Measurements from ENCODE around the gene ZNF622. TPM values are rescaled to one million over a fixed set of nuclear protein-coding genes. Genes with fewer than 3 reads are reported as not detected.
"Not testable (repeated sequence)": the region's sequence is repeated elsewhere in the genome, so short reads cannot be mapped to it uniquely, and the experiment has no call there.

Gene ZNF622
- total RNA-seq, 1 experiment from 2014 or later = 35.3 TPM

DNA sequence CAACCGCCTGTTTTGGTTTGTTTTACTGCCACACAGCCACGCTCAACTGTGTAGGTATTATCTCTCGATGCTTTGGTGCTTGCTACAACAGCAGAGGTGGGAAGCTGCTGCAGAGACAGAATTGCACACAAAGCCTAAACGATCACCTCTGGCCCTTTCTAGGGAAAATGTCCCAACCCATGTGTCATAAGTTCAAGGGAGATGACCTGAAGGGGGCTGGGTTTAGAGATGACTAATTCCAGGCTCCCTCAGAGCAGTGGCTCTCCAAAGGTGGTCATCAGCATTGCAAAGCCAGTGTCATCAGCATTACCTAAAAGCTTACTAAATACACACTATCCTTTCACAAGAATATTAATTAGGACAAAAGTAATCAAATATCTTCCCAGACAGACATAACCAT, 10.9 kb downstream of the ZNF622 start:
- in situ Hi-C loops (cut with HindIII; ENCODE audit: low pct_unique_long_range_greater_than_20kb, low sequenced_read_pairs) = no loop called here
- no peak for DNase-seq (ENCODE audit: low read depth)

GRCh38 chr5:16453609-16454008, 12.0 kb downstream of the ZNF622 start:
- no peak for DNase-seq (ENCODE audit: low read depth)
- in situ Hi-C loops (cut with HindIII; ENCODE audit: low pct_unique_long_range_greater_than_20kb, low sequenced_read_pairs) = no loop called here

- no peak for DNase-seq (ENCODE audit: low read depth)
- in situ Hi-C loops (cut with HindIII; ENCODE audit: low pct_unique_long_range_greater_than_20kb, low sequenced_read_pairs) = no loop called here
These were observed 15.4 kb downstream of the ZNF622 start for GRCh38 chr5:16450163-16450562.

- no peak for DNase-seq (ENCODE audit: low read depth)
- in situ Hi-C loops (cut with HindIII; ENCODE audit: low pct_unique_long_range_greater_than_20kb, low sequenced_read_pairs) = no loop called here
These were observed 18.6 kb downstream of the ZNF622 start for GRCh38 chr5:16446993-16447392.

GRCh38 chr5:16437977-16438376, 27.6 kb downstream of the ZNF622 start:
- no peak for DNase-seq (ENCODE audit: low read depth)
- in situ Hi-C loops (cut with HindIII; ENCODE audit: low pct_unique_long_range_greater_than_20kb, low sequenced_read_pairs) = no loop called here

GRCh38 chr5:16436065-16436682, 29.4 kb downstream of the ZNF622 start:
- in situ Hi-C loops (cut with HindIII; ENCODE audit: low pct_unique_long_range_greater_than_20kb, low sequenced_read_pairs) = not testable (repeated sequence)

GRCh38 chr5:16431490-16431889, 34.1 kb downstream of the ZNF622 start:
- in situ Hi-C loops (cut with HindIII; ENCODE audit: low pct_unique_long_range_greater_than_20kb, low sequenced_read_pairs) = no loop called here
- no peak for DNase-seq (ENCODE audit: low read depth)

More at GRCh38 chr5:16436065-16436682, 29.4 kb downstream of the ZNF622 start:
- not testable (repeated sequence) for DNase-seq (ENCODE audit: low read depth)

- in situ Hi-C loops (cut with HindIII; ENCODE audit: low pct_unique_long_range_greater_than_20kb, low sequenced_read_pairs) = no loop called here
- DNase-seq (ENCODE audit: low read depth) = no peak
These were observed 35.1 kb downstream of the ZNF622 start for GRCh38 chr5:16430349-16431089.

- DNase-seq (ENCODE audit: low read depth) = no peak
- in situ Hi-C loops (cut with HindIII; ENCODE audit: low pct_unique_long_range_greater_than_20kb, low sequenced_read_pairs) = no loop called here
These were observed 37.2 kb downstream of the ZNF622 start for GRCh38 chr5:16428359-16428758.

DNA sequence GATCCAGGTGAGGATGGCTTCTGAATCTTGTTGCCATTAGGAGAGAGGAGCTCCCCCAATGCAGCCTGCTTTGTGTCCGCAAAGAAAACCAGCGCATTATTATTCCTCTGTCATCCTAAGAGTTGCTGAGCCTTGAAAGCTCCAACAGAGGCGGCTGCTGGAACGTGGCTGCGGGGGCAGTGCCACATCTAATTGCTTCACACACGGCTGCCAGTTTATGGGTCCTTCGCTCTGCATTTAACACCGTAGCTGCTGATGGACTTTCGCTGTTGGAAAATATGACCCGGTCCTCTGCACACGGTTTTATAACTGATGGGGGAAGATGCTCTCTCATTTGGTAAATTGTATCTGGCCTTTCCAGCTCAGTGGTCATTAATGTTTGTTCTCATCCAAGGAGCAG, 38.0 kb downstream of the ZNF622 start:
- DNase-seq (ENCODE audit: low read depth) = no peak
- in situ Hi-C loops (cut with HindIII; ENCODE audit: low pct_unique_long_range_greater_than_20kb, low sequenced_read_pairs) = no loop called here

DNA sequence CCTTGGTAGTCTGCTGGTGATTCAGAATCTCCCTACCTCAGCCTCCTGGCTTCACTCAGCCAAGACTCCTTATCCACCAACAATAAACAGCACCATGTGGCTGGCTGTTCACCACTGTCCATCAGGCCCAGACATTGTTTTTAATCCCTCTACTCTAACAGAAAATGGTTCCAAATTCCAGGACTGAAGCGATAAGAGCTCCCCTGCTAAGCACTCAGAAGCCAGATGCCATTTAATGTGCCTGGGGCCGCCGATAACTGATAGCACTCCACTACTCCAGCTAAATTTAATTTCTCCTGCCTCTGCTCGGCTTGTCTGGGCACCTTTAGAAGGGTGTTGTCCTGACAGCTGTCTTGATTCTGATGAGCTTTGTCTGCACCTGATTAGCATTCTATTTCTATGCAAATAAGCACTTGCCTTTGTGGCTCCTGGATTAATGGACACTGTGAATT, 47.1 kb downstream of the ZNF622 start:
- in situ Hi-C loops (cut with HindIII; ENCODE audit: low pct_unique_long_range_greater_than_20kb, low sequenced_read_pairs) = no loop called here
- DNase-seq (ENCODE audit: low read depth) = no peak

DNA sequence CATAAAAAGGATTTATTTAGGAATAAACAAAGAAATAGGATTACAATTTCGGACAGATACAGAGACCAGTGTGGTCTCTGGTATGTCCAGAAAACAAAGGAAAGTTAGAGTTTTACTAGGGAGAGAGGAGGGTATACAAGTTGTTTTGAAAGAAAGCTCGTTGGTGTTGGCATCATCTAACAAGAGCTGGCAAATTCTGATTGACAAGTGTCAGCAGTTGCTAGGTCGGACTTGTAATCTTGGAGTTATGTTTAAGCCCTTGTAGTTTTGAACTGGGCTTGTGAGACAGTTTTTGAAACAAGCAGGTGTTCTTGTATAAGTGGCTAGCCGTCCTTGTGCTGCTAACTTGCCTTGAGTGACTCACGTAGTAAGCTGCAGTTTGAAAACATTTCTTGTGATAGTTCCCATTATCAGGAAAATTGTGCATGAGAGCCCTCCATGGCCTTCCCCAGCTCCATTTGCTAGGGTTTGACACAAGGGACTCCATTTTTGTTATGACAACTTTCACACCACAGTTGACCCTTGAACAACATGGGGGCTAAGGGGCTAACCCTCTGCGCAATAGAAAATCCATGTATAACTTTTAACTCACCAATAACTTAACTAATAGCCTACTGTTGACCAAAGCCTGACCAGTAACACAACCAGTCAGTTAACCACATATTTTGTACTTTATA, 48.1 kb downstream of the ZNF622 start:
- DNase-seq (ENCODE audit: low read depth) = no peak
- in situ Hi-C loops (cut with HindIII; ENCODE audit: low pct_unique_long_range_greater_than_20kb, low sequenced_read_pairs) = no loop called here

DNA sequence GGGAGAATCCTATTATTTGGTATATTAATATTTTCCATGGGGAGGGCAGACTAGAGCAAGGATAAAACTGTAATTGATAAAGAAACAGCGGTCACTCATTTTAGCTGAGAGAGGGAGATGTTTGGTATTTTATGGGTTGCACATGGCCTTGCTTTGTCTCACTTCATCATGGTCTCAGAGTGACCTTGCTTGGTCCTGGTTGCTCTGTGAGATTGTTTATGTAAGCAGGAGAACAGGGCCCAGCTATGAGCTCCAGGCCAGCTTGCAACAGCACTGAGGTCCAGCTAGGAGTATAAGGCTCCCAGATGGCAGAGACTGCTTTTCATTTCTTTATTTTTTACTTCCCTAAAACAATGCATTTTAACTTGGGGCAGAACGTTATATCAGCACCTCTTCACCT, 50.7 kb downstream of the ZNF622 start:
- DNase-seq (ENCODE audit: low read depth) = no peak
- in situ Hi-C loops (cut with HindIII; ENCODE audit: low pct_unique_long_range_greater_than_20kb, low sequenced_read_pairs) = no loop called here

GRCh38 chr5:16413166-16413860, 52.3 kb downstream of the ZNF622 start:
- in situ Hi-C loops (cut with HindIII; ENCODE audit: low pct_unique_long_range_greater_than_20kb, low sequenced_read_pairs) = no loop called here
- DNase-seq (ENCODE audit: low read depth) = no peak

DNA sequence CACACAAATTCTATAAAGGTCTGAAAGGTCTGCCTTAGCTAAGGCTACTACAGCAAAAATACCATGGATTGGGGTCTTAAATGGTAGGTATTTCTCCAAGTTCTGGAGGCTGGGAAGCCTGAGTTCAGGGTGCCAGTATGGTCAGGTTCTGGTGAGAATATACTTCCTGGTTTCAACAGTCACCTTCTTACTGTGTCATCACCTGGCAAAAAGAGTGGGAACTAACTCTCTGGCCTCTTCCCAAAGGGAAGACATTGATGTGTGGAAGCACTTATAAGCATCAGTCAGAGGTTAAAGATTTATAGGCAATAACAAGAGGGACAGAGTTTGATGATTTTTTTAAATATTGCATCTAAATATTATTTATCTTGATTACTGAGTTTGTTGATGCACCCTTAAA, 53.0 kb downstream of the ZNF622 start:
- no peak for DNase-seq (ENCODE audit: low read depth)
- in situ Hi-C loops (cut with HindIII; ENCODE audit: low pct_unique_long_range_greater_than_20kb, low sequenced_read_pairs) = no loop called here

DNA sequence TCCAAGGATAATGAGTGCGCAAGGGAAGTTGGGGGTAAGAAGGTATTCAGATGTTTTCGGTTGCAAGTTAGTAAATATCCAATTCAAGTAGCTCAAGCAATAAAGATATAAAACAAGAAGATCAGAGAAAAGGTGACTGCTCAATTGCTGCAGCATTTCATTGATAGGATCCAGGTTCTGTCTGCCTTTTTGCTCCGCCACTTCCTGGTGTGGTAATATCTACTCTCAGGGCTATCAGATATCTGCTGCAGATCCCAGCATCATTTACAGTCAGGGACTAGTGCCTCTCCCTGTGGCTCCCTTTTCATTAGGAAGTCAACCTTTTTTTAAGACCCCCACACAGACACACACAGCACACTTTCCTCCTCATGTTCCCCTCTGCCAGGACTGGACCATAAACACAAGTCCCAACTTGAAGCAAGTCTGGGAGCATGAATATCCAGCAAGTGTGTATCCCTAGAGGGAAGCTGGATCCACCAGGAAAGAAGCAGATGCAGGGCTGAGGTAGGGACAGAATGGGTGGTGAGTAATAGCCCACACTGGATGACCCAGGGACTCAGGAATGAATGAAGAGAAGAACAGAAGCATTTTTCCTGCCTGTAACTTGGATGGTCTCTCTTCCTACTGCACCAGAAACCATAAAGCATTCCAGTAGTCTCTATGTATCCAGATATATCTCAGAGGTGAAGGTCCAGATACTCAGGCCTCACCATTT, 53.7 kb downstream of the ZNF622 start:
- DNase-seq (ENCODE audit: low read depth) = no peak

GRCh38 chr5:16411235-16411634, 54.4 kb downstream of the ZNF622 start:
- in situ Hi-C loops (cut with HindIII; ENCODE audit: low pct_unique_long_range_greater_than_20kb, low sequenced_read_pairs) = no loop called here
- no peak for DNase-seq (ENCODE audit: low read depth)

More for the DNA sequence above, 53.7 kb downstream of the ZNF622 start:
- in situ Hi-C loops (cut with HindIII; ENCODE audit: low pct_unique_long_range_greater_than_20kb, low sequenced_read_pairs) = no loop called here

- in situ Hi-C loops (cut with HindIII; ENCODE audit: low pct_unique_long_range_greater_than_20kb, low sequenced_read_pairs) = no loop called here
- DNase-seq (ENCODE audit: low read depth) = no peak
These were observed 55.3 kb downstream of the ZNF622 start for GRCh38 chr5:16410338-16410737.
